ENCODE results near the gene FEZF1.

The FEZF1 gene

GRCh38 chr7:122339145-122339904, 34.8 kb upstream of the FEZF1 start:
- Histone ChIP-seq H3K4me2 (ENCODE audit: low read length) (no peak overlapping the region), H3K4me1 (ENCODE audit: insufficient read depth, low read length, severe bottlenecking) (no peaks in the 10 kb centered on the region), H2AFZ (ENCODE audit: low read length) (no peak overlapping the region), H3F3A (ENCODE audit: insufficient read depth, low read length) (no peaks in the 10 kb centered on the region), H3K27me3 (ENCODE audit: insufficient read depth, low read length) (no peaks in the 10 kb centered on the region), H3K79me2 (ENCODE audit: insufficient read depth, low read length) (no peaks in the 10 kb centered on the region), H3K27ac (ENCODE audit: low read depth, low read length, poor library complexity, severe bottlenecking) (no peak overlapping the region), H3K36me3 (ENCODE audit: insufficient read depth, low read length) (no peaks in the 10 kb centered on the region), H4K20me1 (ENCODE audit: insufficient read depth, low read length) (no peaks in the 10 kb centered on the region), H3K4me3 (ENCODE audit: low read depth, low read length, poor library complexity, severe bottlenecking) (no peak overlapping the region), H3K9ac (ENCODE audit: low read length) (no peak overlapping the region), H3K9me2 (ENCODE audit: low read depth, low read length) (no peaks in the 10 kb centered on the region), H3K9me3 (ENCODE audit: low read length) (no peaks in the 10 kb centered on the region)
- TF ChIP-seq CTCF (IDR thresholded peaks at IDR 0.05; ENCODE audit: low read length) (no peak), EZH2 (IDR thresholded peaks at IDR 0.05; ENCODE audit: borderline replicate concordance, low read length) (no peak)

GRCh38 chr7:122337011-122337410, 32.5 kb upstream of the FEZF1 start:
- no peak overlapping the region for H3K9ac ChIP-seq (ENCODE audit: low read length)
- no peaks in the 10 kb centered on the region for H3K36me3 ChIP-seq (ENCODE audit: insufficient read depth, low read length)
- no peak overlapping the region for H3K27ac ChIP-seq (ENCODE audit: low read depth, low read length, poor library complexity, severe bottlenecking)
- TF ChIP-seq CTCF (IDR thresholded peaks at IDR 0.05; ENCODE audit: low read length) (no peak), EZH2 (IDR thresholded peaks at IDR 0.05; ENCODE audit: borderline replicate concordance, low read length) (no peak)
- no peaks in the 10 kb centered on the region for H3K79me2 ChIP-seq (ENCODE audit: insufficient read depth, low read length)
- no peak overlapping the region for H3K4me3 ChIP-seq (ENCODE audit: low read depth, low read length, poor library complexity, severe bottlenecking)
- H2AFZ ChIP-seq (ENCODE audit: low read length): no peak overlapping the region
- no peaks in the 10 kb centered on the region for H4K20me1 ChIP-seq (ENCODE audit: insufficient read depth, low read length)
- H3K27me3 ChIP-seq (ENCODE audit: insufficient read depth, low read length): no peaks in the 10 kb centered on the region
- H3K4me2 ChIP-seq (ENCODE audit: low read length): no peak overlapping the region
- H3F3A ChIP-seq (ENCODE audit: insufficient read depth, low read length): no peaks in the 10 kb centered on the region
- H3K9me3 ChIP-seq (ENCODE audit: low read length): no peaks in the 10 kb centered on the region
- no peaks in the 10 kb centered on the region for H3K9me2 ChIP-seq (ENCODE audit: low read depth, low read length)
- no peaks in the 10 kb centered on the region for H3K4me1 ChIP-seq (ENCODE audit: insufficient read depth, low read length, severe bottlenecking)

- TF ChIP-seq CTCF (IDR thresholded peaks at IDR 0.05; ENCODE audit: low read length) (no peak), EZH2 (IDR thresholded peaks at IDR 0.05; ENCODE audit: borderline replicate concordance, low read length) (no peak)
Observed at GRCh38 chr7:122329145-122329802, 24.7 kb upstream of the FEZF1 start.

More at GRCh38 chr7:122329145-122329802, 24.7 kb upstream of the FEZF1 start:
- no peak overlapping the region for H2AFZ ChIP-seq (ENCODE audit: low read length)
- no peaks in the 10 kb centered on the region for H3F3A ChIP-seq (ENCODE audit: insufficient read depth, low read length)
- no peak overlapping the region for H3K4me3 ChIP-seq (ENCODE audit: low read depth, low read length, poor library complexity, severe bottlenecking)
- no peak overlapping the region for H3K27ac ChIP-seq (ENCODE audit: low read depth, low read length, poor library complexity, severe bottlenecking)
- no peaks in the 10 kb centered on the region for H3K4me1 ChIP-seq (ENCODE audit: insufficient read depth, low read length, severe bottlenecking)
- no peaks in the 10 kb centered on the region for H3K27me3 ChIP-seq (ENCODE audit: insufficient read depth, low read length)
- H3K4me2 ChIP-seq (ENCODE audit: low read length): no peak overlapping the region
- no peaks in the 10 kb centered on the region for H3K79me2 ChIP-seq (ENCODE audit: insufficient read depth, low read length)
- no peaks in the 10 kb centered on the region for H3K9me2 ChIP-seq (ENCODE audit: low read depth, low read length)
- no peak overlapping the region for H3K9ac ChIP-seq (ENCODE audit: low read length)
- no peaks in the 10 kb centered on the region for H3K9me3 ChIP-seq (ENCODE audit: low read length)
- H3K36me3 ChIP-seq (ENCODE audit: insufficient read depth, low read length): no peaks in the 10 kb centered on the region
- no peaks in the 10 kb centered on the region for H4K20me1 ChIP-seq (ENCODE audit: insufficient read depth, low read length)

Data from OCI-LY1 (cell line).